ENCODE data around the gene ABCD1.
"Not testable (repeated sequence)": the region's sequence is repeated elsewhere in the genome, so short reads cannot be mapped to it uniquely, and the experiment has no call there.

ABCD1 gene

DNA sequence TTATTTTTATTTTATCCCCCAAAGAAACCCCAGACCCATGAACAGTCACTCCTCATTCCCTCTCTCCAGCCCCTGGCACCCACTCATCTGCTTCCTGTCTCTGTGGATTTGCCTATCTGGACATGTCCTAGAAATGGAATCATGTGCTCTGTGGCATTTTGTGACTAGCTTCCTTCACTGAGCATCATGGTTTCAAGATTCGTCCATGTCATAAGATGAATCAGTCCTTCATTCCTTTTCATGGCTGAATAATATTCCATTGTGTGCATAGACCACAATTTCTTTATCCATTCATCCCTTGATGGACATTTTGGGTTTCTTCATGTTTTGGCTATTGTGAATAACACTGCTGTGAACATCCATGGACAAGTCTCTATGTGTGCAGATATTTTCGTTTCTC, 10.2 kb downstream of the ABCD1 start:
- no peak for DNase-seq (ENCODE audit: low read depth in 2 of 2)

GRCh38 chrX:153735274-153735673, 10.6 kb downstream of the ABCD1 start:
- no peak for DNase-seq (ENCODE audit: low read depth in 2 of 2)

DNA sequence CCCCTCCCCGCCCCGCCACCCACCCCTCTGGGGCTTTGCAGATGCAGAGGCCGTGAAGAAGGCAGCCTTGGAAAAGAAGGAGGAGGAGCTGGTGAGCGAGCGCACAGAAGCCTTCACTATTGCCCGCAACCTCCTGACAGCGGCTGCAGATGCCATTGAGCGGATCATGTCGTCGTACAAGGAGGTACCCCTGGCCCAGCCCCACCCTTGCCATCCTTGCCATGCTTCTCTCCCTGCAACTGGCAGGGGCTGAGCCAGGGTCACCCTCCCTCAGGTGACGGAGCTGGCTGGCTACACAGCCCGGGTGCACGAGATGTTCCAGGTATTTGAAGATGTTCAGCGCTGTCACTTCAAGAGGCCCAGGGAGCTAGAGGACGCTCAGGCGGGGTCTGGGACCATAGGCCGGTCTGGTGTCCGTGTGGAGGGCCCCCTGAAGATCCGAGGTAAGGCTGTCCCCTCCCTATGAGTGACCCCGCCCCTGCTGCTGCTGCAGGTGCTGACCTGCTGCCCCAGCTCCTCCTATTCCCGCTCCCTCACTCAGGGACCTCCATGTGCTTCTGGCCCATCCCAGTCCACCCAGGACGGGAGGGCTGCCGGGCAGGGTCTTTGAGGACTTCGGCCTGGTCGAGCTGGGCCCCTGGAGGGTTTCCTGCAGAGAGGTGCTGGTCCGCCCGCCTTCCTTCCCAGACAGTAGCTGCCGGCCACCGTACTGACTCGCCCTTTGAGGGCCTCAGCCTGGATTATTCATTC, 11.6 kb downstream of the ABCD1 start:
- no peak for DNase-seq (ENCODE audit: low read depth in 2 of 2)

- DNase-seq (ENCODE audit: low read depth in 2 of 2), result no peak
Observed at GRCh38 chrX:153736871-153737441, 12.3 kb downstream of the ABCD1 start.

- no peak for DNase-seq (ENCODE audit: low read depth in 2 of 2)
Observed at GRCh38 chrX:153738056-153738605, 13.5 kb downstream of the ABCD1 start.

- no peak for DNase-seq (ENCODE audit: low read depth in 2 of 2)
Observed at GRCh38 chrX:153739754-153740486, 15.3 kb downstream of the ABCD1 start.

DNA sequence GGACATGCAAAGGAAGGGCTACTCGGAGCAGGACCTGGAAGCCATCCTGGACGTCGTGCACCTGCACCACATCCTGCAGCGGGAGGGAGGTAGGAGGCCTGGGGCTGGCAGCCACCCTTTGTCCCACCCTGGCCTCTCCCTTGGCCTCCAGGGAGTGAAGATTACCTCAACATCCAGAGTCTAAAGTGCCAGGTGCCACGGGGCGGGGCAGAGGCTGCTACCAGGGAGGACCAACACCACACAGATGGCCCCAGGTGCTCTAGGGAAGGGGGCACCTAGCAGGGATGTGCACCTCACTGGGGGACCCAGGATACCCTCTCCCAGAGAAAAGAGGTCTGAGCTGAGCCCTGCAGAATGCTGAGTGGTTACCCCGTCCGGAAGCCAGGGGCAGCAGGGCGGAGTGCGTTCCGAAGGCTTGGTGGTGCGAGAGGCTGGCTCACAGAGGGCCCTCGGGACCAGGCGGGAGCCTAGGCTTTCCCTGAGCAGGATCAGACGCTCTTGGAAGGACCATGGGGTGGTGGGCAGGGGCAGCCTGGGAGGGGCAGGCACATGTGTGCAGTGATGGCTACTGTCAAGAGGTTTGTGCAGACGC, 16.1 kb downstream of the ABCD1 start:
- no peak for DNase-seq (ENCODE audit: low read depth in 2 of 2)

DNA sequence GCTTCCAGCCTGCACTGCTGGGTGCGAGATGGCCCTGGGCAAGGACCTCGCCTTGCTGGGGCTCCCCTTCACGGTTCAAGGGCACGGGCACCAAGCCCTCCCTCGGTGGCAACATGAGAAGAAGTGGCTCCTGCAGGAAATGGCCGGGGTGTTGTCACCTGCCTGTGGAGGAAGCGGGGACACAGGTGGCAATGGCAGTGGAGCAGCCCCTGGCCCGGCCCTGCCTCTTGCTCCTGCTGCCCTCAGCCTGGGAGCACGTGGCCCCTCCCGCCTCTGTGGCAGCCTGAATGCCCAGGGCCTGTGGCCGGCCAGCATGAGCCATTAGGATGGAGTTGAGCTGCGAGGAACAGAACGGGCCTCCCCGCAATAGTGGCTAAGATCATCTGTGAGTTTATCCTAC, 16.8 kb downstream of the ABCD1 start:
- DNase-seq (ENCODE audit: low read depth in 2 of 2), result no peak

GRCh38 chrX:153742111-153742510, 17.5 kb downstream of the ABCD1 start:
- not testable (repeated sequence) for DNase-seq (ENCODE audit: low read depth in 2 of 2)

DNA sequence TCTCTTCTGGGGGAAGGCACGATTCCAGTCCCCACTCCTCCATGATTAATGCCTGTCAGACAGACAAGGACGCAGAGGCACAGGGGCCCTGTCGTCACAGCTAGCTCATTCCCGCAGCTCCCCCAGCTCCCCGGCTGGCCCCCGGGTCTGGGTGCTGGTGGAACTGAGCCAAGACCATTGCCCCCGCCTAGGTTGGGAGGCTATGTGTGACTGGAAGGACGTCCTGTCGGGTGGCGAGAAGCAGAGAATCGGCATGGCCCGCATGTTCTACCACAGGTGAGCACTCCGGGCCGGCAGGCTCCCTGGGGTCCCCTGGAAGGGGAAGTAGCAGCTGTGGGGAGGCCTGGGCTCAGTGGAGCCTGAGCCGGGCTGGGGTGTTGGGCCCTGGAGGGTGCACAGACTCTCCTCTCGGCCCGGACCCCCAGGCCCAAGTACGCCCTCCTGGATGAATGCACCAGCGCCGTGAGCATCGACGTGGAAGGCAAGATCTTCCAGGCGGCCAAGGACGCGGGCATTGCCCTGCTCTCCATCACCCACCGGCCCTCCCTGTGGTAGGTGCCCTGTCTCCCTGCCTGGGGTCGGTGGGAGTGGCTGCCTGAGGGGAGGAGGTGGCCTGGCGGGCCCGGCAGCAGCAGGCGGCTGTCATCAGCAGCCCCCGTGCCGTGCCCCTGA, 18.3 kb downstream of the ABCD1 start:
- not testable (repeated sequence) for DNase-seq (ENCODE audit: low read depth in 2 of 2)

- DNase-seq (ENCODE audit: low read depth in 2 of 2), result not testable (repeated sequence)
Observed at GRCh38 chrX:153743468-153744209, 19.0 kb downstream of the ABCD1 start.

DNA sequence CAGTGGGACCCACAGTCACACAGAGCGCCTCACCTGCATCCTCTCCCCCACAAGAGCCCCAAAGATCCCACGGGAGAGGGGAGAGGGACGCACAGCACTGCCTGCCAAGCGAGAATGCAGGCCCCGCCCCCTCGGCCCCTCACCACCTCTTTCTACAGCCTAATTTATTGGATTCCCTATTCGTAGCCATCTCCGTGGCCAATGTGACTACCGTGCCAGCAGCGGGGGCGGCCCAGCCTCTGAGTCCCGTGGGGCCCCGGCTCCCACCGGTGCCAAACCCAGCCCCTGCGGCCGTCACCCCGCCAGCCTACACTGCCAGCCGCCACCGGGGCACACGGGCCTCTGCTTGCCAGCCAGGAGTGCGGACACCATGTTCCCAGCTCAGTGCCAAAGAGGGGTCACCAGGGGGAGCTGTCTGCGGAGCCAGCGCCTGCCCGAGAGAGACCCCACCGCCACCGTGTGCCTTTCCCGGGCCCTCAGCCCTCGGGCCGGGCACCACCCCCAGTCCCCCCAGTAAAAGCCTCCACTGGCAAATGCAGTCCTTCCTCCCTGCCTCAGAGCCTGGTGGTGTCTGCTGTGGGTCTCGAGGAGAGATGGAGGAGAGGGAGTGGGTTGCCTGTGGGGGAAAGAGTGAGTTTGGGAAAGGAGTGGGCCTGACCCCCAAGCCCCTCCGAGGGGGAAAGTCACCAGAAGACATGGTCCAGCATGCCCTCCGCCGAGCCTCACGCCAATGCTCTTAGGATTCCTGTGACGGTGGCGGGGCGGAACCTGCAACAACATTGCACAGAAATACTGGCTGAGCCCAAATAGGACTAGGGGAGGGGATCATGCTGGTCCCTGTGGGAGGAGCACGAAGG, 19.8 kb downstream of the ABCD1 start:
- no peak for DNase-seq (ENCODE audit: low read depth in 2 of 2)

DNA sequence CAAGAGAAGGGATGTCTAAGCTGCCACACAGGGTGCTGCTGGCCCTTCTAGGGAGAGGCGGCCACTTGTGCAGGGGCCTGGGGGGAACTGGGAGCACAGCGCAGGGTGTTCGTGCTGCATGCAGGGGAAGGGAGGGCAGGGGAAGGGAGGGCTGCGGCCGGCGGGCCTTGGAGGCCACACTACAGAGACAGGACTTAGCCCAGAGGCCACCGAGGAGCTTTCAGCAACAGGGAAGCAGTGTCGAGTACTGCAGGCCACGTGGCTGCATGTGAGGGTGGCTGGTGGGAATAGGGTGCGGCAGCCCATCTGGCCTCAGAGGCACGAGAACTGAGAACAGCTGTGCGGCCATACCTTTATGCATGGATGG, 20.4 kb downstream of the ABCD1 start:
- not testable (repeated sequence) for DNase-seq (ENCODE audit: low read depth in 2 of 2)

DNA sequence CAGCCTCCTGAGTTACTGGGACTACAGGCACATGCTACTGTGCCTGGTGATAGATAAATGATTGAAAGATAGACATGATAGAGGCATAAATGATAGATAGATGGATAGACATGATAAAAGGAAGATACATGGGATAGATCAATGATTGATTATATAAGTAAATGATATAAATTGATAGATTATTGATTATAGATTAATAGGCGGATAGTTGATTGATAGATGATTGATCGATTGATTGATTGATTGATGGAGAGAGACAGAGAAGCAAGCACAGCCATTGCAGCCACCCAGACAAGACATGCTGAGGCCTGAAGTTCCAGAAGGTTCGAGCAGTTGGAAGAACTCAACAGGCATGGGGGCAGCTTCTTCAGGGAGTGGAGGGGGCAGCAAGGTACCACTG, 21.7 kb downstream of the ABCD1 start:
- no peak for DNase-seq (ENCODE audit: low read depth in 2 of 2)

- DNase-seq (ENCODE audit: low read depth in 2 of 2), result not testable (repeated sequence)
Observed at GRCh38 chrX:153746991-153747390, 22.3 kb downstream of the ABCD1 start.

GRCh38 chrX:153749017-153749416, 24.4 kb downstream of the ABCD1 start:
- DNase-seq (ENCODE audit: low read depth in 2 of 2), result not testable (repeated sequence)

- DNase-seq (ENCODE audit: low read depth in 2 of 2), result no peak
Observed at GRCh38 chrX:153750127-153750774, 25.6 kb downstream of the ABCD1 start.

DNA sequence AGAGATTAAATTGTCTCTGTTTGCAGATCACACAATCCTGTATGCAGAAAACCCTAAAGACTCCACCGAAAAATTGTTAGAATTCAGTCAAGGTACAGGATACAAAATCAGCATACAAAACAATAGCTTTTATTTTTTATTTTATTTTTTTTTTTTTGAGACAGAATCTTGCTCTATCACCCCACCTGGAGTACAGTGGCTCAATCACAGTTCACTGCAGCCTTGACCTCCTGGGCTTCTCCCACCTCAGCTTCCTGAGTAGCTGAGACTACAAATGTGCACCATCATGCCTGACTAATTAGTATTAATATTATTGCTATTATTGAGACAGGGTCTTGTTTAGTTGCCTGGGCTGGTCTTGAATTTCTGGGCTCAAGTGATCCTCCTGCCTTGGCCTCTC, 30.5 kb downstream of the ABCD1 start:
- DNase-seq (ENCODE audit: low read depth in 2 of 2), result no peak

DNA sequence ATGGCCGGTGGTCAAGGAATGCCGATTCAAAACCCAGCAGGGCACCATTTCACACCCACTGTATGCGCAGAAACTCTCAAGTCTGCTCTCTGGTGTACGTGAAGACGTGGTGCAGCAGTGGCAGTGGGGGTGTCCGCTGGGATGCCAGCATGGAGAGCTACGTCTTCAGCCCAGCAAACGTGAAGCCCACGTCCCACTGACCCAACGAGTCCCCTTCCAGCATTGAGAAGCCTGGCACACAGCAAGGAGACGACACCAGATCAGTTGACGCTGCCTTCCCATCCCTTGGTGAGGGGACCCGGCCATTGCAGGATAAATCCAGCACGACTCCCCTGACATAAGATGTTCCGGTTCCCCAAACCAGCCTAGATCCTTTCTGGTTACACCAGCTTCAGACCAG, 37.2 kb downstream of the ABCD1 start:
- DNase-seq (ENCODE audit: low read depth in 2 of 2), result no peak

Data from stimulated activated CD4-positive, alpha-beta T cell treated with anti-CD3 and anti-CD28 coated beads, Interleukin-15, amount 100 ng/mL, for 48 hours (primary cell).